H9 (cell line): ENCODE data around the gene CUL4A. TPM values are rescaled to one million over a fixed set of nuclear protein-coding genes. Genes with fewer than 3 reads are reported as not detected.

Experiments used
- DNase-seq: peaks from one replicate; pipeline ENCODE4 v3.0.0-alpha.2; 2017
- H2AFZ ChIP-seq: one replicate; pipeline ENCODE4 v1.6.1; 2013; ENCODE audit warnings: mild to moderate bottlenecking, low read length, control low read depth, moderate library complexity
- H2AK5ac ChIP-seq: 2 replicates; pipeline ENCODE4 v1.6.1; 2013; ENCODE audit warnings: low read length, control low read depth, mixed read lengths; ENCODE audit not compliant: insufficient read length
- H2BK120ac ChIP-seq: one replicate; pipeline ENCODE4 v1.6.1; 2013; ENCODE audit warnings: low read depth, mild to moderate bottlenecking, low read length, control low read depth, inconsistent platforms; ENCODE audit not compliant: poor library complexity, severe bottlenecking
- H2BK12ac ChIP-seq: 2 replicates; pipeline ENCODE4 v1.6.1; 2013; ENCODE audit warnings: low read length, control low read depth, mixed read lengths, low read depth; ENCODE audit not compliant: insufficient read length
- H2BK15ac ChIP-seq: 2 replicates; pipeline ENCODE4 v1.6.1; 2013; ENCODE audit warnings: low read depth, low read length, control low read depth
- H2BK20ac ChIP-seq: one replicate; pipeline ENCODE4 v1.6.1; 2013; ENCODE audit warnings: low read depth, mild to moderate bottlenecking, low read length, control low read depth, inconsistent platforms; ENCODE audit not compliant: poor library complexity, severe bottlenecking
- H2BK5ac ChIP-seq: 2 replicates; pipeline ENCODE4 v1.6.1; 2013; ENCODE audit warnings: low read length, control low read depth, mixed read lengths; ENCODE audit not compliant: insufficient read length
- H3K14ac ChIP-seq: 2 replicates; pipeline ENCODE4 v1.6.1; 2013; ENCODE audit warnings: low read length, control low read depth; ENCODE audit not compliant: insufficient read depth
- H3K18ac ChIP-seq: 2 replicates; pipeline ENCODE4 v1.6.1; 2013; ENCODE audit warnings: low read depth, mild to moderate bottlenecking, mixed read lengths, low read length, control low read depth; ENCODE audit not compliant: insufficient read length
- H3K23ac ChIP-seq: 2 replicates; pipeline ENCODE4 v1.6.1; 2013; ENCODE audit warnings: low read length, control low read depth, mixed read lengths, low read depth; ENCODE audit not compliant: insufficient read length
- H3K23me2 ChIP-seq: 2 replicates; pipeline ENCODE4 v1.6.1; 2013; ENCODE audit warnings: low read depth, mild to moderate bottlenecking, mixed read lengths, low read length, control low read depth; ENCODE audit not compliant: insufficient read length, poor library complexity, severe bottlenecking
- H3K27ac ChIP-seq: 2 replicates; pipeline ENCODE4 v1.5.1; 2013; ENCODE audit warnings: low read length, control low read depth, mixed read lengths, low read depth; ENCODE audit not compliant: insufficient read length
- H3K27me3 ChIP-seq: 2 replicates; pipeline ENCODE4 v1.6.1; 2013; ENCODE audit warnings: low read length, control low read depth, inconsistent platforms; ENCODE audit not compliant: insufficient read depth
- H3K4ac ChIP-seq: 2 replicates; pipeline ENCODE4 v1.6.1; 2013; ENCODE audit warnings: low read depth, mild to moderate bottlenecking, control low read depth, inconsistent platforms, low read length, moderate library complexity
- H3K4me1 ChIP-seq: 2 replicates; pipeline ENCODE4 v1.6.1; 2013; ENCODE audit warnings: low read length, control low read depth, inconsistent platforms; ENCODE audit not compliant: insufficient read depth
- H3K4me2 ChIP-seq: 2 replicates; pipeline ENCODE4 v1.6.1; 2013; ENCODE audit warnings: low read length, control low read depth, mixed read lengths; ENCODE audit not compliant: insufficient read length, insufficient read depth
- H3K56ac ChIP-seq: 2 replicates; pipeline ENCODE4 v1.6.1; 2013; ENCODE audit warnings: low read depth, mild to moderate bottlenecking, mixed read lengths, low read length, control low read depth; ENCODE audit not compliant: insufficient read length
- H3K79me1 ChIP-seq: 2 replicates; pipeline ENCODE4 v1.6.1; 2013; ENCODE audit warnings: low read depth, mild to moderate bottlenecking, moderate library complexity, low read length, control low read depth, inconsistent platforms; ENCODE audit not compliant: insufficient read depth, poor library complexity, severe bottlenecking
- H3K79me2 ChIP-seq: 2 replicates; pipeline ENCODE4 v1.6.1; 2013; ENCODE audit warnings: low read length, control low read depth, inconsistent platforms; ENCODE audit not compliant: insufficient read depth
- H3K9ac ChIP-seq: 2 replicates; pipeline ENCODE4 v1.6.1; 2013; ENCODE audit warnings: low read length, control low read depth, mixed read lengths; ENCODE audit not compliant: insufficient read length; ENCODE audit errors: extremely low read depth
- H3K9me3 ChIP-seq: one replicate; pipeline ENCODE4 v1.6.1; 2013; ENCODE audit warnings: low read depth, low read length, inconsistent platforms; ENCODE audit not compliant: control insufficient read depth
- H3T11ph ChIP-seq: one replicate; pipeline ENCODE4 v1.6.1; 2013; ENCODE audit warnings: mild to moderate bottlenecking, low read length, control low read depth, inconsistent platforms
- H4K20me1 ChIP-seq: one replicate; pipeline ENCODE4 v1.6.1; 2013; ENCODE audit not compliant: control insufficient read depth, insufficient read length, insufficient read depth
- H4K5ac ChIP-seq: 2 replicates; pipeline ENCODE4 v1.6.1; 2013; ENCODE audit warnings: low read depth, mild to moderate bottlenecking, mixed read lengths, low read length, control low read depth; ENCODE audit not compliant: insufficient read length
- H4K8ac ChIP-seq: replicated peaks from 2 replicates; pipeline ENCODE4 v1.6.1; 2013; ENCODE audit warnings: low read length, control low read depth, mixed read lengths, low read depth; ENCODE audit not compliant: insufficient read length
- H4K91ac ChIP-seq: 2 replicates; pipeline ENCODE4 v1.6.1; 2013; ENCODE audit warnings: low read depth, mild to moderate bottlenecking, moderate library complexity, mixed read lengths, low read length, control low read depth; ENCODE audit not compliant: insufficient read length
- H3K27ac Mint-ChIP-seq, 3 experiments: 2 replicates in 2 of 3; 3 replicates in 1 of 3; pipeline ENCODE4 v1.8.0; 2020 to 2021; ENCODE audit warnings: mixed read lengths in 3 of 3, mild to moderate bottlenecking in 1 of 3, moderate library complexity in 1 of 3
- H3K27me3 Mint-ChIP-seq: 2 replicates; pipeline ENCODE4 v1.8.0; 2021; ENCODE audit warnings: low read depth, mild to moderate bottlenecking, moderate library complexity, mixed read lengths
- H3K36me3 Mint-ChIP-seq, 3 experiments: 2 replicates in 2 of 3; 3 replicates in 1 of 3; pipeline ENCODE4 v1.8.0; 2020 to 2021; ENCODE audit warnings: low read depth in 3 of 3, mixed read lengths in 3 of 3; ENCODE audit not compliant: insufficient read depth in 1 of 3
- H3K4me1 Mint-ChIP-seq, 2 experiments: 2 replicates each; pipeline ENCODE4 v1.8.0; 2020; ENCODE audit warnings: mixed read lengths in 2 of 2
- H3K4me3 Mint-ChIP-seq, 2 experiments: 2 replicates in 1 of 2; 3 replicates in 1 of 2; pipeline ENCODE4 v1.8.0; 2020 to 2021; ENCODE audit warnings: mild to moderate bottlenecking in 2 of 2, mixed read lengths in 2 of 2, moderate library complexity in 1 of 2
- H3K9me3 Mint-ChIP-seq, 2 experiments: 2 replicates in 1 of 2; 3 replicates in 1 of 2; pipeline ENCODE4 v1.8.0; 2020; ENCODE audit warnings: mild to moderate bottlenecking in 2 of 2, mixed read lengths in 2 of 2, moderate library complexity in 1 of 2
- CTCF ChIP-seq: fragments of 200-600 bp; sonication (generic); conservative IDR thresholded peaks from 3 replicates; pipeline ENCODE4 v1.8.0; 2021; ENCODE audit warnings: antibody characterized with exemption, mild to moderate bottlenecking
- WGBS: extraction: QIAGEN DNeasy Blood & Tissue Kit; methylation state at CpG from one replicate; pipeline ENCODE4 v1.1.7; 2013; ENCODE audit warnings: missing lambda C conversion rate, low lambda C conversion rate, mixed read lengths; ENCODE audit not compliant: insufficient read length; ENCODE audit errors: extremely low coverage; 5-methylcytosine and 5-hydroxymethylcytosine counted together
- total RNA-seq: library from RNA; stranded (reverse); gene quantifications from 2 replicates; pipeline ENCODE4 v1.2.1, GENCODE V29; 2021

CUL4A gene
- total RNA-seq, 1 experiment from 2014 or later = 97.9 TPM

GRCh38 chr13:113183450-113184129 is 25.8 kb upstream of the CUL4A start:
- no peak overlapping the region for H3K4ac ChIP-seq
- H4K5ac ChIP-seq = no peak overlapping the region
- Mint-ChIP-seq H3K36me3 (peaks cover 31 to 82% (median 80%) of the 10 kb centered on the region in 3 experiments), H3K27me3 (no peaks in the 10 kb centered on the region; the same call in 1 of the 2 replicates), H3K4me1 (peaks cover 18 to 22% of the 10 kb centered on the region in 2 experiments), H3K4me3 (no peak overlapping the region), H3K27ac (no peak overlapping the region), H3K9me3 (no peaks in the 10 kb centered on the region)
- H2BK20ac ChIP-seq = no peak overlapping the region
- H3K79me2 ChIP-seq = no peaks in the 10 kb centered on the region
- H3T11ph ChIP-seq = no peak overlapping the region
- H3K18ac ChIP-seq = no peak overlapping the region
- no peaks in the 10 kb centered on the region for H3K23me2 ChIP-seq
- no peak overlapping the region for H2BK5ac ChIP-seq
- H3K27me3 ChIP-seq = no peaks in the 10 kb centered on the region
- no peak overlapping the region for H3K27ac ChIP-seq
- H4K8ac ChIP-seq = no peak overlapping the region
- no peaks in the 10 kb centered on the region for H3K4me1 ChIP-seq
- no peaks in the 10 kb centered on the region for H3K9me3 ChIP-seq
- H4K20me1 ChIP-seq = no peaks in the 10 kb centered on the region
- no peak overlapping the region for H3K56ac ChIP-seq
- no peak overlapping the region for H3K23ac ChIP-seq
- H3K9ac ChIP-seq = no peak overlapping the region
- no peak overlapping the region for H2BK12ac ChIP-seq
- no peak for DNase-seq
- no peak overlapping the region for H2AK5ac ChIP-seq
- WGBS = no CpG with 5 or more reads among the region's 14 CpGs
- no peak overlapping the region for H4K91ac ChIP-seq
- H2BK15ac ChIP-seq = no peak overlapping the region
- H2BK120ac ChIP-seq = no peak overlapping the region
- H2AFZ ChIP-seq = no peak overlapping the region
- H3K79me1 ChIP-seq = peaks cover 3% of the 10 kb centered on the region
- TF ChIP-seq CTCF = no peak
- no peak overlapping the region for H3K4me2 ChIP-seq
- H3K14ac ChIP-seq = no peak overlapping the region
